Stimulated activated naive CD8-positive, alpha-beta T cell treated with anti-CD3 and anti-CD28 coated beads, Interleukin-15, amount 100 ng/mL, for 72 hours (primary cell): Measurements from ENCODE around the gene AFG1L.
"Not testable (repeated sequence)": the region's sequence is repeated elsewhere in the genome, so short reads cannot be mapped to it uniquely, and the experiment has no call there.

Experiments
- ATAC-seq: fragments of 150-1000 bp; cut with Tn5 transposase; 2 replicates; pipeline ENCODE4 v1.10.0; 2021; ENCODE audit warnings: mild to moderate bottlenecking, moderate library complexity
- DNase-seq, 2 donors: peaks; one replicate each; pipeline ENCODE4 v3.0.0; 2021 to 2022
- H3K27ac Mint-ChIP-seq, 2 donors: one replicate each; pipeline ENCODE4 v1.8.0; 2022; ENCODE audit warnings: mild to moderate bottlenecking in 2 of 2, mixed read lengths in 2 of 2, moderate library complexity in 2 of 2
- H3K27me3 Mint-ChIP-seq: one replicate; pipeline ENCODE4 v1.8.0; 2022; ENCODE audit warnings: mixed read lengths
- H3K4me1 Mint-ChIP-seq: one replicate; pipeline ENCODE4 v1.8.0; 2022; ENCODE audit warnings: mild to moderate bottlenecking, mixed read lengths
- H3K4me3 Mint-ChIP-seq, 2 donors: one replicate each; pipeline ENCODE4 v1.8.0; 2022; ENCODE audit warnings: mild to moderate bottlenecking in 2 of 2, mixed read lengths in 2 of 2, moderate library complexity in 1 of 2
- H3K9me3 Mint-ChIP-seq, 2 donors: one replicate each; pipeline ENCODE4 v1.8.0; 2022; ENCODE audit warnings: mixed read lengths in 2 of 2

The AFG1L gene

GRCh38 chr6:108294727-108295625 is at the start of gene AFG1L:
AFG1L (plus strand) TSS chr6:108295054; CDS start chr6:108295080, 26 bp downstream.
- DNase-seq (peak; percentile 84 to 87), ATAC-seq (peak; percentile 93)
- H3K4me1 Mint-ChIP-seq: peaks cover 23% of the 10 kb centered on the region
- H3K27ac Mint-ChIP-seq: peak within 1 kb of the TSS; percentile 99 to 100
- H3K9me3 Mint-ChIP-seq: no peaks in the 10 kb centered on the region
- H3K27me3 Mint-ChIP-seq: no peaks in the 10 kb centered on the region
- peak within 1 kb of the TSS; percentile 98 to 99 for H3K4me3 Mint-ChIP-seq

- not testable (repeated sequence) for DNase-seq, H3K27ac Mint-ChIP-seq, H3K27me3 Mint-ChIP-seq, H3K9me3 Mint-ChIP-seq, H3K4me3 Mint-ChIP-seq, ATAC-seq
- H3K4me1 Mint-ChIP-seq: peaks cover 26% of the 10 kb centered on the region
These were observed 49.8 kb upstream of the AFG1L start for GRCh38 chr6:108245095-108245494.

GRCh38 chr6:108247965-108248536 is 46.8 kb upstream of the AFG1L start:
- Mint-ChIP-seq H3K4me3 (no peak overlapping the region), H3K27ac (peak overlapping the region in 1 of 2 donors; percentile 69), H3K4me1 (peaks cover 40% of the 10 kb centered on the region), H3K27me3 (no peaks in the 10 kb centered on the region), H3K9me3 (no peaks in the 10 kb centered on the region)
- DNase-seq (no peak), ATAC-seq (no peak)

- Mint-ChIP-seq H3K9me3 (no peaks in the 10 kb centered on the region), H3K27ac (no peak overlapping the region), H3K4me1 (peaks cover 55% of the 10 kb centered on the region), H3K27me3 (no peaks in the 10 kb centered on the region), H3K4me3 (no peak overlapping the region)
- ATAC-seq (no peak), DNase-seq (no peak)
These were observed 44.5 kb upstream of the AFG1L start for GRCh38 chr6:108250240-108250866.

GRCh38 chr6:108251252-108251651 is 43.6 kb upstream of the AFG1L start:
- Mint-ChIP-seq H3K9me3 (no peaks in the 10 kb centered on the region), H3K4me3 (no peak overlapping the region), H3K27me3 (no peaks in the 10 kb centered on the region), H3K27ac (no peak overlapping the region), H3K4me1 (peaks cover 55% of the 10 kb centered on the region)
- ATAC-seq (no peak), DNase-seq (no peak)

- no peak overlapping the region for H3K4me3 Mint-ChIP-seq
- no peak for DNase-seq
- H3K9me3 Mint-ChIP-seq: no peaks in the 10 kb centered on the region
- H3K4me1 Mint-ChIP-seq: peaks cover 62% of the 10 kb centered on the region
- ATAC-seq: no peak
- peak overlapping the region in 1 of 2 donors; percentile 71 for H3K27ac Mint-ChIP-seq
- no peaks in the 10 kb centered on the region for H3K27me3 Mint-ChIP-seq
These were observed 42.8 kb upstream of the AFG1L start for GRCh38 chr6:108252055-108252454.

GRCh38 chr6:108253241-108253640 is 41.6 kb upstream of the AFG1L start:
- ATAC-seq (no peak), DNase-seq (no peak)
- Mint-ChIP-seq H3K4me3 (no peak overlapping the region), H3K4me1 (peaks cover 60% of the 10 kb centered on the region), H3K9me3 (no peaks in the 10 kb centered on the region), H3K27ac (peak overlapping the region in 1 of 2 donors; percentile 67), H3K27me3 (no peaks in the 10 kb centered on the region)

GRCh38 chr6:108254433-108255410 is 40.1 kb upstream of the AFG1L start:
- DNase-seq: no peak
- H3K27ac Mint-ChIP-seq: no peak overlapping the region
- no peak overlapping the region for H3K4me3 Mint-ChIP-seq
- H3K9me3 Mint-ChIP-seq: no peaks in the 10 kb centered on the region
- no peaks in the 10 kb centered on the region for H3K27me3 Mint-ChIP-seq
- H3K4me1 Mint-ChIP-seq: peaks cover 68% of the 10 kb centered on the region
- no peak for ATAC-seq

GRCh38 chr6:108260126-108260808 is 34.6 kb upstream of the AFG1L start:
- Mint-ChIP-seq H3K4me3 (peak overlapping the region; percentile 85 to 91), H3K27me3 (no peaks in the 10 kb centered on the region), H3K4me1 (peaks cover 30% of the 10 kb centered on the region), H3K27ac (peak overlapping the region; percentile 83 to 86), H3K9me3 (no peaks in the 10 kb centered on the region)
- DNase-seq: peak; percentile 30 to 35
- peak; percentile 21 for ATAC-seq

- peak; percentile 95 for ATAC-seq
- H3K4me3 Mint-ChIP-seq: peak within 1 kb of the TSS; percentile 85 to 91
- DNase-seq: peak; percentile 90 to 94
- H3K27me3 Mint-ChIP-seq: no peaks in the 10 kb centered on the region
- H3K27ac Mint-ChIP-seq: peak within 1 kb of the TSS; percentile 92 to 99
- H3K9me3 Mint-ChIP-seq: no peaks in the 10 kb centered on the region
- peaks cover 30% of the 10 kb centered on the region for H3K4me1 Mint-ChIP-seq
These were observed 33.9 kb upstream of the AFG1L start, which contains the start of gene SNX3 for GRCh38 chr6:108260809-108261569. SNX3 (minus strand) TSS chr6:108261040; CDS start chr6:108260921, 119 bp downstream.

GRCh38 chr6:108263371-108263770 is 31.5 kb upstream of the AFG1L start:
- Mint-ChIP-seq H3K4me1 (peaks cover 20% of the 10 kb centered on the region), H3K27me3 (no peaks in the 10 kb centered on the region), H3K4me3 (no peak overlapping the region), H3K27ac (no peak overlapping the region), H3K9me3 (no peaks in the 10 kb centered on the region)
- ATAC-seq (no peak), DNase-seq (no peak)

GRCh38 chr6:108268845-108269244 is 26.0 kb upstream of the AFG1L start:
- no peak for DNase-seq
- no peak overlapping the region for H3K27ac Mint-ChIP-seq
- no peak overlapping the region for H3K4me3 Mint-ChIP-seq
- H3K9me3 Mint-ChIP-seq: no peaks in the 10 kb centered on the region
- ATAC-seq: peak; percentile 54
- no peaks in the 10 kb centered on the region for H3K27me3 Mint-ChIP-seq
- H3K4me1 Mint-ChIP-seq: no peaks in the 10 kb centered on the region

- not testable (repeated sequence) for H3K4me3 Mint-ChIP-seq, H3K27me3 Mint-ChIP-seq, ATAC-seq, H3K9me3 Mint-ChIP-seq, H3K4me1 Mint-ChIP-seq, H3K27ac Mint-ChIP-seq, DNase-seq
These were observed 24.9 kb upstream of the AFG1L start for GRCh38 chr6:108269955-108270354.

GRCh38 chr6:108274546-108274945 is 20.3 kb upstream of the AFG1L start:
- Mint-ChIP-seq H3K9me3 (no peaks in the 10 kb centered on the region), H3K4me1 (no peaks in the 10 kb centered on the region), H3K27me3 (no peaks in the 10 kb centered on the region), H3K4me3 (no peak overlapping the region), H3K27ac (no peak overlapping the region)
- DNase-seq: no peak
- ATAC-seq: no peak
